ENCODE measurements around the gene ZFP2.

Gene ZFP2

DNA sequence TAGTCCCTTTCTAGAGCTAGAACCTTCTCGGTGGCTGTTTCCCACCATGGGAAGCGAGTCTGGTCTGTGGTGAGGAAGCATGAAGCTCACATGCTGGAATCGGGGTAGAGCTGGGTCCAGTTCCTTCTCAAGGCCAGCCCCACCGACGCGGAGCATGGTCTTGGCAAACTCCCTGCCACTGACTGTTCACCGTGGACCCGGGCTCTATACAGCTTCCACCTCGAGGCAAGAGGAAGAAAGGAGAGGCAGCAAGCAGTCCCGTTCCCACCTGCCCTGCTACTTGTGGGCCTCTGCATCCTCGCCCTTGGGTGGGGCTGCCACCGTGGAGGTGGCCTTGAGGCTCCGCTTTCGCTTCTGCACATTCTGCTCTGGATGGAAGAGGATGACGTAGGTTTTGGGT is 85.7 kb downstream of the ZFP2 start:
- DNase-seq (ENCODE audit: low read depth in 2 of 2) = no peak
